CD14-positive monocyte (primary cell): ENCODE data around the gene RERE. TPM values are rescaled to one million over a fixed set of nuclear protein-coding genes. Genes with fewer than 3 reads are reported as not detected.

Source experiments
- DNase-seq, 3 donors: peaks; one replicate each; pipeline ENCODE4 v3.0.0-alpha.2; 2011 to 2022
- H2AFZ ChIP-seq: 2 replicates; pipeline ENCODE4 v1.6.0; 2012; ENCODE audit warnings: mild to moderate bottlenecking, low read depth, low read length, inconsistent platforms; ENCODE audit not compliant: insufficient read depth, poor library complexity, severe bottlenecking
- H3K27ac ChIP-seq, 2 donors: 1 replicate in 1 of 2; 2 replicates in 1 of 2; pipeline ENCODE4 v1.5.1; 2012 to 2013; ENCODE audit warnings: low read length in 2 of 2, control low read depth in 1 of 2, inconsistent platforms in 1 of 2, low read depth in 1 of 2, mild to moderate bottlenecking in 1 of 2
- H3K27me3 ChIP-seq, 2 donors: one replicate each; pipeline versions ENCODE4 v1.6.0 to v1.6.1; 2011 to 2013; ENCODE audit warnings: low read length in 2 of 2; ENCODE audit not compliant: control insufficient read depth in 2 of 2, insufficient read depth in 2 of 2
- H3K36me3 ChIP-seq, 2 donors: replicated peaks in 1 of 2; 1 replicate in 1 of 2; 2 replicates in 1 of 2; pipeline versions ENCODE4 v1.5.1 to v1.6.1; 2012 to 2013; ENCODE audit warnings: low read length in 2 of 2, control low read depth in 1 of 2, inconsistent platforms in 1 of 2, mild to moderate bottlenecking in 1 of 2; ENCODE audit not compliant: insufficient read depth in 2 of 2, control insufficient read depth in 1 of 2
- H3K4me1 ChIP-seq, 2 donors: 1 replicate in 1 of 2; 2 replicates in 1 of 2; pipeline versions ENCODE4 v1.5.1 to v1.6.1; 2012 to 2013; ENCODE audit warnings: low read length in 2 of 2, control low read depth in 1 of 2, inconsistent platforms in 1 of 2, mild to moderate bottlenecking in 1 of 2, moderate library complexity in 1 of 2; ENCODE audit not compliant: insufficient read depth in 2 of 2, control insufficient read depth in 1 of 2
- H3K4me2 ChIP-seq: replicated peaks from 2 replicates; pipeline ENCODE3; 2012; ENCODE audit warnings: low read length, moderate library complexity, mild to moderate bottlenecking; ENCODE audit not compliant: poor library complexity, severe bottlenecking; ENCODE audit errors: extremely low read depth
- H3K4me3 ChIP-seq, 3 experiments: fragments of 200-600 bp in 1 of 3; sonication (generic) in 1 of 3; replicated peaks in 1 of 3; 1 replicate in 2 of 3; 2 replicates in 1 of 3; pipeline ENCODE4 v1.5.1; 2011 to 2013; ENCODE audit warnings: low read length in 3 of 3, mild to moderate bottlenecking in 3 of 3, control low read depth in 2 of 3, low read depth in 2 of 3, inconsistent platforms in 1 of 3, moderate library complexity in 1 of 3
- H3K79me2 ChIP-seq: 2 replicates; pipeline ENCODE4 v1.6.0; 2012; ENCODE audit warnings: mild to moderate bottlenecking, control low read depth, inconsistent platforms, low read length, moderate library complexity; ENCODE audit not compliant: insufficient read depth
- H3K9ac ChIP-seq: 2 replicates; pipeline ENCODE4 v1.6.0; 2017; ENCODE audit warnings: low read length, mild to moderate bottlenecking; ENCODE audit not compliant: insufficient read depth, poor library complexity, severe bottlenecking
- H3K9me3 ChIP-seq, 2 donors: replicated peaks in 1 of 2; 1 replicate in 1 of 2; 2 replicates in 1 of 2; pipeline versions ENCODE4 v1.5.1 to v1.6.1; 2012 to 2013; ENCODE audit warnings: low read length in 2 of 2, control low read depth in 1 of 2; ENCODE audit not compliant: control insufficient read depth in 1 of 2, insufficient read depth in 1 of 2
- H4K20me1 ChIP-seq: 2 replicates; pipeline ENCODE4 v1.6.0; 2012; ENCODE audit warnings: mild to moderate bottlenecking, low read length, control low read depth, moderate library complexity; ENCODE audit not compliant: insufficient read depth
- H3K27ac Mint-ChIP-seq, 7 donors: one replicate each; pipeline ENCODE4 v1.8.0; 2020; ENCODE audit warnings: mild to moderate bottlenecking in 7 of 7, mixed read lengths in 7 of 7, moderate library complexity in 6 of 7, inconsistent platforms in 2 of 7
- H3K27me3 Mint-ChIP-seq, 3 donors: one replicate each; pipeline ENCODE4 v1.8.0; 2021 to 2022; ENCODE audit warnings: low read depth in 3 of 3, mild to moderate bottlenecking in 3 of 3, mixed read lengths in 3 of 3, moderate library complexity in 3 of 3, inconsistent platforms in 1 of 3
- H3K36me3 Mint-ChIP-seq, 2 donors: one replicate each; pipeline ENCODE4 v1.8.0; 2020; ENCODE audit warnings: mixed read lengths in 2 of 2, inconsistent platforms in 1 of 2, mild to moderate bottlenecking in 1 of 2
- H3K4me1 Mint-ChIP-seq: one replicate; pipeline ENCODE4 v1.8.0; 2020; ENCODE audit warnings: mild to moderate bottlenecking, mixed read lengths
- H3K4me3 Mint-ChIP-seq, 2 donors: one replicate each; pipeline ENCODE4 v1.8.0; 2020; ENCODE audit warnings: mild to moderate bottlenecking in 2 of 2, mixed read lengths in 2 of 2, moderate library complexity in 1 of 2
- H3K9me3 Mint-ChIP-seq, 7 donors: one replicate each; pipeline ENCODE4 v1.8.0; 2020 to 2022; ENCODE audit warnings: mixed read lengths in 7 of 7, mild to moderate bottlenecking in 6 of 7, moderate library complexity in 6 of 7, inconsistent platforms in 2 of 7
- WGBS: methylation state at CpG from one replicate; pipeline ENCODE4 v1.1.5; 2013; ENCODE audit warnings: missing lambda C conversion rate; ENCODE audit not compliant: insufficient coverage; 5-methylcytosine and 5-hydroxymethylcytosine counted together
- intact Hi-C, 2 donors: fragments of 100-400 bp; cut with micrococcal nuclease; formaldehyde crosslinking; loops; one replicate each; pipeline versions ENCODE4 v1.15.0 to v1.15.1; 2023
- polyA plus RNA-seq, 3 donors: library from polyadenylated mRNA; depleted of rRNA in 1 of 3; unstranded in 2 of 3; stranded (reverse) in 1 of 3; fragments of 300-500 nt in 2 of 3; fragments of >200 nt in 1 of 3; fragmentation: Illumina TruSeq in 2 of 3; gene quantifications; 1 replicate in 2 of 3; 2 replicates in 1 of 3; pipeline ENCODE4 v1.2.3, GENCODE V29; 2012 to 2021
- TF ChIP-seq, protein P1 (sequence below): fragments of 200-600 bp; IDR thresholded peaks from one replicate; pipeline ENCODE4 v1.8.0; 2022; ENCODE audit warnings: antibody characterized with exemption, mild to moderate bottlenecking

RERE gene
- polyA plus RNA-seq, 3 donors = 1.2 to 19.4 (median 3.8) TPM

DNA sequence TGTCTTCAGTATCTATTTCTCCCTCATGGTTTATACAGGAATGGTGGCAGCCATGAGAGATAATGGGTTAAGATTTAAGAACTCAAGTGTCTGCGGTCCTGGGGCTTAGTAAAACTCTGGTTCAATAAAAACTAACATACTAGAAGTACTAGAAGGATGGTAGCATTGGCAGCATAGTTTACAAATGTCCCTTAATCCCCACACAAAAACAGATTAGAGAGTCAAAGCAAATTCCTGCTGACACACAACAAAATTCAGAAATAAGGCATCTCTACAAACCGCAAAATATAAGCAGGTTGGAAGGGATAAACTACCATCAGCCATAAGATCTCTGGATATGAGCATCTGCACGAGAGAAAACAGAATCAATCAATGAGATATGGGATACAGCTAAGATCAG lies 234.4 kb downstream of the RERE start:
- Histone ChIP-seq H2AFZ (no peak overlapping the region), H3K27ac (no peak overlapping the region), H3K4me3 (no peak overlapping the region), H3K27me3 (no peaks in the 10 kb centered on the region), H3K9me3 (no peaks in the 10 kb centered on the region), H3K4me2 (no peak overlapping the region), H3K9ac (no peak overlapping the region), H3K79me2 (no peaks in the 10 kb centered on the region), H3K36me3 (no peaks in the 10 kb centered on the region), H3K4me1 (no peaks in the 10 kb centered on the region), H4K20me1 (no peaks in the 10 kb centered on the region)
- no peaks in the 10 kb centered on the region for H3K27me3 Mint-ChIP-seq
- H3K27ac Mint-ChIP-seq = no peak overlapping the region
- no peaks in the 10 kb centered on the region for H3K4me1 Mint-ChIP-seq
- TF ChIP-seq, protein P1, sequence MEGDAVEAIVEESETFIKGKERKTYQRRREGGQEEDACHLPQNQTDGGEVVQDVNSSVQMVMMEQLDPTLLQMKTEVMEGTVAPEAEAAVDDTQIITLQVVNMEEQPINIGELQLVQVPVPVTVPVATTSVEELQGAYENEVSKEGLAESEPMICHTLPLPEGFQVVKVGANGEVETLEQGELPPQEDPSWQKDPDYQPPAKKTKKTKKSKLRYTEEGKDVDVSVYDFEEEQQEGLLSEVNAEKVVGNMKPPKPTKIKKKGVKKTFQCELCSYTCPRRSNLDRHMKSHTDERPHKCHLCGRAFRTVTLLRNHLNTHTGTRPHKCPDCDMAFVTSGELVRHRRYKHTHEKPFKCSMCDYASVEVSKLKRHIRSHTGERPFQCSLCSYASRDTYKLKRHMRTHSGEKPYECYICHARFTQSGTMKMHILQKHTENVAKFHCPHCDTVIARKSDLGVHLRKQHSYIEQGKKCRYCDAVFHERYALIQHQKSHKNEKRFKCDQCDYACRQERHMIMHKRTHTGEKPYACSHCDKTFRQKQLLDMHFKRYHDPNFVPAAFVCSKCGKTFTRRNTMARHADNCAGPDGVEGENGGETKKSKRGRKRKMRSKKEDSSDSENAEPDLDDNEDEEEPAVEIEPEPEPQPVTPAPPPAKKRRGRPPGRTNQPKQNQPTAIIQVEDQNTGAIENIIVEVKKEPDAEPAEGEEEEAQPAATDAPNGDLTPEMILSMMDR = no peak
- H3K9me3 Mint-ChIP-seq = no peaks in the 10 kb centered on the region
- no peak overlapping the region for H3K4me3 Mint-ChIP-seq
- intact Hi-C loops = no loop called here
- H3K36me3 Mint-ChIP-seq = peaks cover 0 to 6% of the 10 kb centered on the region in 2 donors
- no peak for DNase-seq
- WGBS = no CpG with 5 or more reads among the region's 3 CpGs

DNA sequence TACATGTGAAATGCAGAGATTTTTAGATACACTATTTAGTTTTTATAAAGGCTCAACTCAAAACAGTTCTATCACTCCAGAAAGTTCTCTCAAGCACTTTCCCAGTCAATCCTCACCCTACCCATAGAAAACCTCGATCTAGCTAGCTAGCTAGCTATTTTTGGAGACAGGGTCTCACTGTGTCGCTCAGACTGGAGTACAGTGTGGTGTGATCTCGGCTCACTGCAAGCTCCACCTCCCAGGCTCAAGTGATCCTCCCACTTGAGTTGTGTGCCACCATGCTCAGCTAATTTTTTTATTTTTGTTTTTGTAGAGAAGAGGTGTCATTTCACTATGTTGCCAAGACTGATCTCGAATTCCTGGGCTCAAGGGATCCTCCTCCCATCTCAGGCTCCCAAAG lies 236.9 kb downstream of the RERE start:
- Histone ChIP-seq H3K9me3 (no peaks in the 10 kb centered on the region), H2AFZ (no peak overlapping the region), H3K4me1 (no peaks in the 10 kb centered on the region), H3K4me2 (no peak overlapping the region), H3K27ac (no peak overlapping the region), H4K20me1 (no peaks in the 10 kb centered on the region), H3K9ac (no peak overlapping the region), H3K27me3 (no peaks in the 10 kb centered on the region), H3K4me3 (no peak overlapping the region), H3K36me3 (no peaks in the 10 kb centered on the region), H3K79me2 (no peaks in the 10 kb centered on the region)
- H3K36me3 Mint-ChIP-seq = peaks cover 0 to 6% of the 10 kb centered on the region in 2 donors
- no peaks in the 10 kb centered on the region for H3K4me1 Mint-ChIP-seq
- no peak for DNase-seq
- WGBS = 93% methylated on average over 3 of the region's 4 CpGs
- TF ChIP-seq, protein P1 = no peak
- no peak overlapping the region for H3K27ac Mint-ChIP-seq
- no peaks in the 10 kb centered on the region for H3K9me3 Mint-ChIP-seq
- no peak overlapping the region for H3K4me3 Mint-ChIP-seq
- H3K27me3 Mint-ChIP-seq = no peaks in the 10 kb centered on the region
- intact Hi-C loops = no loop called here
